Activated T-helper 2 cell treated with anti-CD3 and anti-CD28 coated beads, Interferon-gamma antibody, Interleukin-2, Interleukin-4, amounts not matched to agents 10 μg/mL and 5 μg/mL and 100 μg/mL, durations not matched to agents 14 hours and 24 hours and 36 hours (primary cell): ENCODE results near the gene SUV39H1. TPM values are rescaled to one million over a fixed set of nuclear protein-coding genes. Genes with fewer than 3 reads are reported as not detected.
A peak's percentile ranks its signal among the peaks of the same experiment; 100 is the strongest.

Source experiments
- DNase-seq: peaks from one replicate; pipeline ENCODE4 v3.0.0; 2021; ENCODE audit warnings: low spot score
- H3K27ac Mint-ChIP-seq: one replicate; pipeline ENCODE4 v1.8.0; 2021; ENCODE audit warnings: mixed read lengths
- H3K27me3 Mint-ChIP-seq: one replicate; pipeline ENCODE4 v1.8.0; 2021; ENCODE audit warnings: low read depth, mixed read lengths
- H3K36me3 Mint-ChIP-seq: one replicate; pipeline ENCODE4 v1.8.0; 2021; ENCODE audit warnings: low read depth, mixed read lengths
- H3K4me1 Mint-ChIP-seq: one replicate; pipeline ENCODE4 v1.8.0; 2021; ENCODE audit warnings: low read depth, mixed read lengths
- H3K4me3 Mint-ChIP-seq: one replicate; pipeline ENCODE4 v1.8.0; 2021; ENCODE audit warnings: low read depth, mild to moderate bottlenecking, moderate library complexity, mixed read lengths
- H3K9me3 Mint-ChIP-seq: one replicate; pipeline ENCODE4 v1.8.0; 2021; ENCODE audit warnings: mixed read lengths
- intact Hi-C: fragments of 100-400 bp; cut with micrococcal nuclease; formaldehyde crosslinking; loops from one replicate; pipeline ENCODE4 v1.15.1; 2023
- total RNA-seq: library from RNA; stranded (reverse); gene quantifications from 2 replicates; pipeline ENCODE4 v1.2.3, GENCODE V29; 2022

Gene SUV39H1
- total RNA-seq, 1 donor from 2014 or later: 29.6 TPM

- DNase-seq: no peak
- no peaks in the 10 kb centered on the region for H3K27me3 Mint-ChIP-seq
Measured at GRCh38 chrX:48728653-48729052, 32.1 kb downstream of the SUV39H1 start.

GRCh38 chrX:48736303-48736702, 39.8 kb downstream of the SUV39H1 start:
- intact Hi-C loops: loop anchor here (2.0 to 5.0 kb wide), 3 partner anchors 60 to 221 kb away; partner anchors contain the start of gene OTUD5
- Mint-ChIP-seq H3K36me3 (peaks cover 3% of the 10 kb centered on the region), H3K27me3 (no peaks in the 10 kb centered on the region), H3K27ac (peak overlapping the region; percentile 93), H3K4me1 (peaks cover 15% of the 10 kb centered on the region), H3K9me3 (no peaks in the 10 kb centered on the region), H3K4me3 (peak overlapping the region; percentile 89)
- DNase-seq: no peak

More at GRCh38 chrX:48728653-48729052, 32.1 kb downstream of the SUV39H1 start:
- intact Hi-C loops: loop anchor here (2.0 kb wide), 1 partner anchor 14 kb away; no protein-coding TSS in a partner anchor
- peaks cover 23% of the 10 kb centered on the region for H3K9me3 Mint-ChIP-seq
- no peak overlapping the region for H3K4me3 Mint-ChIP-seq
- H3K27ac Mint-ChIP-seq: peak overlapping the region; percentile 31
- H3K36me3 Mint-ChIP-seq: peaks cover 30% of the 10 kb centered on the region
- H3K4me1 Mint-ChIP-seq: peaks cover 24% of the 10 kb centered on the region

- Mint-ChIP-seq H3K9me3 (no peaks in the 10 kb centered on the region), H3K27me3 (no peaks in the 10 kb centered on the region), H3K4me1 (peaks cover 15% of the 10 kb centered on the region), H3K27ac (peak overlapping the region; percentile 93), H3K36me3 (peaks cover 3% of the 10 kb centered on the region), H3K4me3 (peak overlapping the region; percentile 89)
- intact Hi-C loops: loop anchor here (1.0 to 5.0 kb wide), 5 partner anchors 14 to 220 kb away; partner anchors contain the start of gene OTUD5
- no peak for DNase-seq
Measured at GRCh38 chrX:48736878-48737212, 40.3 kb downstream of the SUV39H1 start.

- H3K4me3 Mint-ChIP-seq: peak overlapping the region; percentile 89
- DNase-seq: peak; percentile 86
- H3K36me3 Mint-ChIP-seq: peaks cover 3% of the 10 kb centered on the region
- H3K4me1 Mint-ChIP-seq: peaks cover 15% of the 10 kb centered on the region
- no peaks in the 10 kb centered on the region for H3K27me3 Mint-ChIP-seq
- peak overlapping the region; percentile 93 for H3K27ac Mint-ChIP-seq
- H3K9me3 Mint-ChIP-seq: no peaks in the 10 kb centered on the region
- intact Hi-C loops: loop anchor here (1.0 to 5.0 kb wide), 5 partner anchors 14 to 220 kb away; partner anchors contain the start of gene OTUD5
Measured at GRCh38 chrX:48737213-48737938, 40.8 kb downstream of the SUV39H1 start.

- Mint-ChIP-seq H3K36me3 (peaks cover 3% of the 10 kb centered on the region), H3K27ac (peak overlapping the region; percentile 93), H3K27me3 (no peaks in the 10 kb centered on the region), H3K9me3 (no peaks in the 10 kb centered on the region), H3K4me1 (peaks cover 15% of the 10 kb centered on the region), H3K4me3 (peak overlapping the region; percentile 89)
- DNase-seq: no peak
- intact Hi-C loops: loop anchor here (1.0 to 5.0 kb wide), 5 partner anchors 13 to 219 kb away; partner anchors contain the start of gene OTUD5
Measured at GRCh38 chrX:48737940-48738339, 41.4 kb downstream of the SUV39H1 start.

- no peaks in the 10 kb centered on the region for H3K36me3 Mint-ChIP-seq
- intact Hi-C loops: no loop called here
- H3K27ac Mint-ChIP-seq: no peak overlapping the region
- no peak overlapping the region for H3K4me3 Mint-ChIP-seq
- H3K4me1 Mint-ChIP-seq: peaks cover 6% of the 10 kb centered on the region
- H3K9me3 Mint-ChIP-seq: no peaks in the 10 kb centered on the region
- no peaks in the 10 kb centered on the region for H3K27me3 Mint-ChIP-seq
- no peak for DNase-seq
Measured at GRCh38 chrX:48741834-48742233, 45.3 kb downstream of the SUV39H1 start.

GRCh38 chrX:48745222-48745621, 48.7 kb downstream of the SUV39H1 start:
- Mint-ChIP-seq H3K4me3 (no peak overlapping the region), H3K27me3 (no peaks in the 10 kb centered on the region), H3K4me1 (peaks cover 3% of the 10 kb centered on the region), H3K9me3 (no peaks in the 10 kb centered on the region), H3K27ac (no peak overlapping the region), H3K36me3 (no peaks in the 10 kb centered on the region)
- intact Hi-C loops: no loop called here
- DNase-seq: no peak

- Mint-ChIP-seq H3K9me3 (no peaks in the 10 kb centered on the region), H3K27me3 (no peaks in the 10 kb centered on the region), H3K27ac (no peak overlapping the region), H3K36me3 (no peaks in the 10 kb centered on the region), H3K4me3 (no peak overlapping the region), H3K4me1 (peaks cover 7% of the 10 kb centered on the region)
- intact Hi-C loops: no loop called here
- DNase-seq: no peak
Measured at GRCh38 chrX:48747415-48748016, 51.0 kb downstream of the SUV39H1 start.

- Mint-ChIP-seq H3K27me3 (no peaks in the 10 kb centered on the region), H3K27ac (no peak overlapping the region), H3K36me3 (no peaks in the 10 kb centered on the region), H3K4me3 (no peak overlapping the region), H3K4me1 (peaks cover 7% of the 10 kb centered on the region), H3K9me3 (no peaks in the 10 kb centered on the region)
- DNase-seq: no peak
- intact Hi-C loops: no loop called here
Measured at GRCh38 chrX:48749182-48749581, 52.6 kb downstream of the SUV39H1 start.

GRCh38 chrX:48751343-48751742, 54.8 kb downstream of the SUV39H1 start:
- intact Hi-C loops: loop anchor here (1.0 to 2.0 kb wide), 2 partner anchors 14 to 39 kb away; no protein-coding TSS in a partner anchor
- H3K27ac Mint-ChIP-seq: no peak overlapping the region
- DNase-seq: no peak

GRCh38 chrX:48752498-48752897, 56.0 kb downstream of the SUV39H1 start:
- Mint-ChIP-seq H3K36me3 (no peaks in the 10 kb centered on the region), H3K27me3 (peaks cover 3% of the 10 kb centered on the region), H3K4me1 (peaks cover 7% of the 10 kb centered on the region), H3K4me3 (no peak overlapping the region), H3K9me3 (no peaks in the 10 kb centered on the region), H3K27ac (no peak overlapping the region)
- no peak for DNase-seq
- intact Hi-C loops: no loop called here

More at GRCh38 chrX:48751343-48751742, 54.8 kb downstream of the SUV39H1 start:
- Mint-ChIP-seq H3K4me1 (peaks cover 7% of the 10 kb centered on the region), H3K27me3 (peaks cover 3% of the 10 kb centered on the region), H3K36me3 (no peaks in the 10 kb centered on the region), H3K9me3 (no peaks in the 10 kb centered on the region), H3K4me3 (no peak overlapping the region)

GRCh38 chrX:48753708-48754228, 57.2 kb downstream of the SUV39H1 start:
- no peak for DNase-seq
- peaks cover 7% of the 10 kb centered on the region for H3K4me1 Mint-ChIP-seq
- H3K27me3 Mint-ChIP-seq: peaks cover 3% of the 10 kb centered on the region
- H3K27ac Mint-ChIP-seq: no peak overlapping the region
- intact Hi-C loops: no loop called here
- no peaks in the 10 kb centered on the region for H3K9me3 Mint-ChIP-seq
- H3K4me3 Mint-ChIP-seq: no peak overlapping the region
- H3K36me3 Mint-ChIP-seq: no peaks in the 10 kb centered on the region

- no peak for DNase-seq
- no peaks in the 10 kb centered on the region for H3K36me3 Mint-ChIP-seq
- H3K4me3 Mint-ChIP-seq: no peak overlapping the region
- peaks cover 3% of the 10 kb centered on the region for H3K27me3 Mint-ChIP-seq
- intact Hi-C loops: no loop called here
- peaks cover 7% of the 10 kb centered on the region for H3K4me1 Mint-ChIP-seq
- H3K27ac Mint-ChIP-seq: no peak overlapping the region
- H3K9me3 Mint-ChIP-seq: no peaks in the 10 kb centered on the region
Measured at GRCh38 chrX:48754238-48754637, 57.7 kb downstream of the SUV39H1 start.
